Immature natural killer cell (primary cell): ENCODE measurements around the gene ZGLP1. TPM values are rescaled to one million over a fixed set of nuclear protein-coding genes. Genes with fewer than 3 reads are reported as not detected.
"Not testable (repeated sequence)": the region's sequence is repeated elsewhere in the genome, so short reads cannot be mapped to it uniquely, and the experiment has no call there.

ENCODE experiments used
- DNase-seq, 3 donors: peaks; one replicate each; pipeline ENCODE4 v3.0.0; 2022; ENCODE audit warnings: mixed read lengths in 1 of 3
- H3K27ac Mint-ChIP-seq, 6 donors: one replicate each; pipeline ENCODE4 v1.8.0; 2020; ENCODE audit warnings: mixed read lengths in 6 of 6, mild to moderate bottlenecking in 5 of 6, inconsistent platforms in 4 of 6, moderate library complexity in 3 of 6
- H3K27me3 Mint-ChIP-seq, 3 donors: one replicate each; pipeline ENCODE4 v1.8.0; 2020 to 2021; ENCODE audit warnings: low read depth in 3 of 3, mild to moderate bottlenecking in 3 of 3, mixed read lengths in 3 of 3, moderate library complexity in 3 of 3, inconsistent platforms in 1 of 3
- H3K36me3 Mint-ChIP-seq, 3 donors: one replicate each; pipeline ENCODE4 v1.8.0; 2020; ENCODE audit warnings: mixed read lengths in 3 of 3, inconsistent platforms in 2 of 3, mild to moderate bottlenecking in 2 of 3
- H3K4me1 Mint-ChIP-seq, 2 donors: one replicate each; pipeline ENCODE4 v1.8.0; 2020; ENCODE audit warnings: inconsistent platforms in 2 of 2, mild to moderate bottlenecking in 2 of 2, mixed read lengths in 2 of 2, moderate library complexity in 1 of 2
- H3K4me3 Mint-ChIP-seq, 5 donors: one replicate each; pipeline ENCODE4 v1.8.0; 2020; ENCODE audit warnings: mild to moderate bottlenecking in 5 of 5, mixed read lengths in 5 of 5, inconsistent platforms in 3 of 5, moderate library complexity in 3 of 5
- H3K9me3 Mint-ChIP-seq, 6 donors: one replicate each; pipeline ENCODE4 v1.8.0; 2020; ENCODE audit warnings: mild to moderate bottlenecking in 6 of 6, mixed read lengths in 6 of 6, inconsistent platforms in 4 of 6, moderate library complexity in 3 of 6
- polyA plus RNA-seq, 3 donors: library from polyadenylated mRNA; unstranded; fragments of 300-500 nt; fragmentation: Illumina TruSeq; gene quantifications; one replicate each; pipeline ENCODE4 v1.2.3, GENCODE V29; 2021

The ZGLP1 gene
- polyA plus RNA-seq, 3 donors from 2014 or later = 0.48 to 1.9 TPM; not detected in 1

GRCh38 chr19:10289167-10289835, 20.3 kb downstream of the ZGLP1 start:
- Mint-ChIP-seq H3K4me1 (peaks cover 75 to 83% of the 10 kb centered on the region in 2 donors), H3K9me3 (peaks cover 0 to 4% (median 0%) of the 10 kb centered on the region in 6 donors), H3K27me3 (peaks cover 44 to 75% (median 49%) of the 10 kb centered on the region in 3 donors), H3K36me3 (peaks cover 18% of the 10 kb centered on the region in 3 donors), H3K4me3 (peak overlapping the region; percentile 78 to 85 (median 83)), H3K27ac (peak overlapping the region in 3 of 6 donors; percentile 41 to 66 (median 49))
- peak; percentile 57 to 68 (median 63) for DNase-seq

- peaks cover 18 to 22% (median 18%) of the 10 kb centered on the region in 3 donors for H3K36me3 Mint-ChIP-seq
- peaks cover 75 to 83% of the 10 kb centered on the region in 2 donors for H3K4me1 Mint-ChIP-seq
- peaks cover 44 to 70% (median 48%) of the 10 kb centered on the region in 3 donors for H3K27me3 Mint-ChIP-seq
- H3K27ac Mint-ChIP-seq = peak overlapping the region in 3 of 6 donors; percentile 41 to 66 (median 49)
- H3K4me3 Mint-ChIP-seq = peak overlapping the region; percentile 78 to 85 (median 83)
- peaks cover 0 to 4% (median 0%) of the 10 kb centered on the region in 6 donors for H3K9me3 Mint-ChIP-seq
- no peak for DNase-seq
These were observed 20.9 kb downstream of the ZGLP1 start for GRCh38 chr19:10288662-10289166.

- peak within 1 kb of the TSS; percentile 46 to 77 (median 71) for H3K4me3 Mint-ChIP-seq
- H3K4me1 Mint-ChIP-seq = peaks cover 63 to 70% of the 10 kb centered on the region in 2 donors
- H3K36me3 Mint-ChIP-seq = peaks cover 18 to 26% (median 23%) of the 10 kb centered on the region in 3 donors
- DNase-seq = no peak
- peaks cover 30 to 54% (median 33%) of the 10 kb centered on the region in 3 donors for H3K27me3 Mint-ChIP-seq
- peak within 1 kb of the TSS in 2 of 6 donors; percentile 69 to 77 for H3K27ac Mint-ChIP-seq
- peaks cover 0 to 4% (median 0%) of the 10 kb centered on the region in 6 donors for H3K9me3 Mint-ChIP-seq
These were observed 22.5 kb downstream of the ZGLP1 start, which contains the start of gene ICAM4 for GRCh38 chr19:10286803-10287737. TSS of gene ICAM4 (plus strand) at chr19:10286955. CDS start at chr19:10287013, 58 bp downstream.

- Mint-ChIP-seq H3K4me1 (peaks cover 50 to 56% of the 10 kb centered on the region in 2 donors), H3K4me3 (no peak overlapping the region), H3K36me3 (peaks cover 18 to 26% (median 23%) of the 10 kb centered on the region in 3 donors), H3K9me3 (peaks cover 0 to 3% (median 0%) of the 10 kb centered on the region in 6 donors), H3K27ac (peak overlapping the region in 1 of 6 donors; percentile 26), H3K27me3 (peaks cover 18 to 38% (median 21%) of the 10 kb centered on the region in 3 donors)
- no peak for DNase-seq
These were observed 24.2 kb downstream of the ZGLP1 start for GRCh38 chr19:10285393-10285792.

GRCh38 chr19:10284960-10285278, 24.7 kb downstream of the ZGLP1 start:
- H3K4me3 Mint-ChIP-seq = no peak overlapping the region
- H3K4me1 Mint-ChIP-seq = peaks cover 49 to 56% of the 10 kb centered on the region in 2 donors

GRCh38 chr19:10284065-10284959, 25.3 kb downstream of the ZGLP1 start:
- Mint-ChIP-seq H3K27ac (no peak overlapping the region), H3K4me3 (no peak overlapping the region), H3K27me3 (peaks cover 12 to 31% (median 22%) of the 10 kb centered on the region in 3 donors), H3K36me3 (peaks cover 18 to 29% (median 26%) of the 10 kb centered on the region in 3 donors), H3K4me1 (peaks cover 52 to 59% of the 10 kb centered on the region in 2 donors), H3K9me3 (peaks cover 0 to 3% (median 0%) of the 10 kb centered on the region in 6 donors)
- no peak for DNase-seq

More at GRCh38 chr19:10284960-10285278, 24.7 kb downstream of the ZGLP1 start:
- peaks cover 13 to 34% (median 20%) of the 10 kb centered on the region in 3 donors for H3K27me3 Mint-ChIP-seq
- H3K36me3 Mint-ChIP-seq = peaks cover 18 to 28% (median 24%) of the 10 kb centered on the region in 3 donors
- no peak overlapping the region for H3K27ac Mint-ChIP-seq
- no peak for DNase-seq
- H3K9me3 Mint-ChIP-seq = peaks cover 0 to 3% (median 0%) of the 10 kb centered on the region in 6 donors

GRCh38 chr19:10283301-10284064, 26.1 kb downstream of the ZGLP1 start:
- Mint-ChIP-seq H3K27ac (no peak overlapping the region), H3K27me3 (peaks cover 10 to 23% (median 16%) of the 10 kb centered on the region in 3 donors), H3K36me3 (peaks cover 18 to 33% (median 26%) of the 10 kb centered on the region in 3 donors), H3K4me1 (peaks cover 49 to 57% of the 10 kb centered on the region in 2 donors), H3K9me3 (peaks cover 0 to 3% (median 0%) of the 10 kb centered on the region in 6 donors), H3K4me3 (no peak overlapping the region)
- no peak for DNase-seq

- DNase-seq, H3K27ac Mint-ChIP-seq, H3K4me3 Mint-ChIP-seq, H3K9me3 Mint-ChIP-seq: not testable (repeated sequence)
- peaks cover 18 to 37% (median 26%) of the 10 kb centered on the region in 3 donors for H3K36me3 Mint-ChIP-seq
- H3K27me3 Mint-ChIP-seq = peaks cover 3 to 10% (median 7%) of the 10 kb centered on the region in 3 donors
- peaks cover 37 to 49% of the 10 kb centered on the region in 2 donors for H3K4me1 Mint-ChIP-seq
These were observed 27.6 kb downstream of the ZGLP1 start for GRCh38 chr19:10282043-10282442.

- Mint-ChIP-seq H3K4me3 (peak overlapping the region; percentile 15 to 75 (median 68)), H3K27ac (peak overlapping the region; percentile 78 to 94 (median 86))
These were observed 29.7 kb downstream of the ZGLP1 start for GRCh38 chr19:10279737-10280442.

GRCh38 chr19:10278935-10279334, 30.7 kb downstream of the ZGLP1 start:
- Mint-ChIP-seq H3K27me3 (peaks cover 0 to 5% (median 0%) of the 10 kb centered on the region in 3 donors), H3K27ac (peak overlapping the region in 5 of 6 donors; percentile 53 to 89 (median 81)), H3K4me1 (peaks cover 25 to 38% of the 10 kb centered on the region in 2 donors), H3K9me3 (no peaks in the 10 kb centered on the region), H3K36me3 (peaks cover 6 to 24% (median 8%) of the 10 kb centered on the region in 3 donors), H3K4me3 (peak overlapping the region; percentile 31 to 67 (median 46))
- no peak for DNase-seq

More at GRCh38 chr19:10279737-10280442, 29.7 kb downstream of the ZGLP1 start:
- DNase-seq = peak in 2 of 3 donors; percentile 29 to 38
- Mint-ChIP-seq H3K36me3 (peaks cover 5 to 27% (median 9%) of the 10 kb centered on the region in 3 donors), H3K4me1 (peaks cover 20 to 30% of the 10 kb centered on the region in 2 donors), H3K9me3 (no peaks in the 10 kb centered on the region), H3K27me3 (peaks cover 0 to 5% (median 0%) of the 10 kb centered on the region in 3 donors)
